ENCODE results near the gene IFT122.

- TF ChIP-seq, protein P1, sequence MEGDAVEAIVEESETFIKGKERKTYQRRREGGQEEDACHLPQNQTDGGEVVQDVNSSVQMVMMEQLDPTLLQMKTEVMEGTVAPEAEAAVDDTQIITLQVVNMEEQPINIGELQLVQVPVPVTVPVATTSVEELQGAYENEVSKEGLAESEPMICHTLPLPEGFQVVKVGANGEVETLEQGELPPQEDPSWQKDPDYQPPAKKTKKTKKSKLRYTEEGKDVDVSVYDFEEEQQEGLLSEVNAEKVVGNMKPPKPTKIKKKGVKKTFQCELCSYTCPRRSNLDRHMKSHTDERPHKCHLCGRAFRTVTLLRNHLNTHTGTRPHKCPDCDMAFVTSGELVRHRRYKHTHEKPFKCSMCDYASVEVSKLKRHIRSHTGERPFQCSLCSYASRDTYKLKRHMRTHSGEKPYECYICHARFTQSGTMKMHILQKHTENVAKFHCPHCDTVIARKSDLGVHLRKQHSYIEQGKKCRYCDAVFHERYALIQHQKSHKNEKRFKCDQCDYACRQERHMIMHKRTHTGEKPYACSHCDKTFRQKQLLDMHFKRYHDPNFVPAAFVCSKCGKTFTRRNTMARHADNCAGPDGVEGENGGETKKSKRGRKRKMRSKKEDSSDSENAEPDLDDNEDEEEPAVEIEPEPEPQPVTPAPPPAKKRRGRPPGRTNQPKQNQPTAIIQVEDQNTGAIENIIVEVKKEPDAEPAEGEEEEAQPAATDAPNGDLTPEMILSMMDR (IDR thresholded peaks at IDR 0.05) = no peak
- TF ChIP-seq POLR2A (IDR thresholded peaks at IDR 0.05) = no peak
Measured at GRCh38 chr3:129463716-129464115, 23.7 kb downstream of the IFT122 start.
